HL-60 (cell line): ENCODE results near the gene CDC37.
A peak's percentile ranks its signal among the peaks of the same experiment; 100 is the strongest.
"Not testable (repeated sequence)": the region's sequence is repeated elsewhere in the genome, so short reads cannot be mapped to it uniquely, and the experiment has no call there.

ENCODE experiments used
- DNase-seq, 2 experiments: peaks; one replicate each; pipeline ENCODE4 v3.0.0-alpha.2; 2010 to 2020; ENCODE audit warnings: low read depth in 1 of 2, low spot score in 1 of 2
- H3K27ac ChIP-seq: fragments of 250-450 bp; sonication (Bioruptor Pico); replicated peaks from 2 replicates; pipeline ENCODE4 v1.5.1; 2020; ENCODE audit warnings: mild to moderate bottlenecking, moderate library complexity
- H3K27me3 ChIP-seq: fragments of 250-450 bp; sonication (Bioruptor Pico); 2 replicates; pipeline ENCODE4 v1.5.1; 2021; ENCODE audit warnings: mild to moderate bottlenecking, moderate library complexity; ENCODE audit not compliant: insufficient read depth, poor library complexity, severe bottlenecking
- H3K4me3 ChIP-seq: replicated peaks from 2 replicates; pipeline ENCODE4 v1.5.1; 2011; ENCODE audit warnings: mild to moderate bottlenecking, control low read depth, low read length; ENCODE audit not compliant: insufficient read depth
- GABPA ChIP-seq: IDR thresholded peaks from 2 replicates; pipeline ENCODE4 v1.6.1; 2012; ENCODE audit warnings: low read depth
- POLR2AphosphoS5 ChIP-seq: IDR thresholded peaks from 2 replicates; pipeline ENCODE4 v1.6.1; 2012; ENCODE audit warnings: low read depth
- REST ChIP-seq: IDR thresholded peaks from 2 replicates; pipeline ENCODE4 v1.6.1; 2012; ENCODE audit warnings: low read depth; ENCODE audit not compliant: insufficient replicate concordance
- SPI1 ChIP-seq: IDR thresholded peaks from 2 replicates; pipeline ENCODE4 v1.6.1; 2012; ENCODE audit warnings: low read depth, mild to moderate bottlenecking, borderline replicate concordance
- TF ChIP-seq, protein P1 (sequence below): IDR thresholded peaks from one replicate; pipeline ENCODE4 v1.5.1; 2011; ENCODE audit warnings: low read length, control low read depth, inconsistent platforms; ENCODE audit not compliant: insufficient read depth

CDC37 gene

DNA sequence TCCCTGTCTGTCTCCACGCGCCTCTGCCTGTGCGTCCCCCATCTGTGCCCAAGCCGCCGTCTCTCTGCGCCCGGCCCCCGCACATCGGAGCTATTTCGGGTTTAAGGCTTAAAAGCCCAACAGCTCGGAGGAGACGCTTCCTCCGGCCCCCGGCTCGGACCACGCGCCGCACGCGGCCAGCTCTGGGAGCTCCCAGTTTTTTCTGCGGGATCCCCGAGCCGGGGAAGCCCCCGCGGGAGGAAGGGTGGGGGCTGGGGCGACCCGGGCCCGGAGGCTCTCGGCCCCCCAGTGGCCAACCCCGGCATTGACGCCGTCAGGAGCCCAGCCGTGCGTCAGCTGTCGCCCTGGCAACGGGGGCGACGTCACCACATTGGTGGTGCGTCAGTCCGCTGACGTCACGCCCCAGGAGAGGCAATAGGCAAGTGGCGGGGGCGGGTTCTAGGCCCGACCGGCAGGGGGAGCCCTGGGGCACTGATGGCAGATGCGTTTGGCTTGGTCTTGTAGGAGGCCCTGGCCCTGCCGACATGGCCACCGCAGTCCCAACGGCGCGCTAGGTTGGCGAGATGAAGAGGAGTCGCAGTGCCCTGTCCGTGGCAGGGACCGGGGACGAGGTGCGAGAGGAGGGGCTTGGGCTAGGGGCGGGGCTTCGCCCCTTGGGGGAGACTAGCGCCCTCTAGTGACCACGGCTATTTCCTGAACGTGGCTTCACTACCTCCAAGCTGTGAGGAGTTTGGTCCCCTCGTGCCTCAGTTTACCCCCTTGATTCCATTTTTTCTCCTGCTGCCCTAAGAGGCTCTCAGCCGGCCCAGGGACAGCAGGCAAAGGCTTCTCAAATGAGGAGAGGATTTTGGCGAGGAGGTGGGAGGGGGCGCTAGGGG is 13.3 kb upstream of the CDC37 start:
- Histone ChIP-seq H3K27me3 (peaks cover 39% of the 10 kb centered on the region), H3K27ac (peak overlapping the region; percentile 26)

GRCh38 chr19:10416083-10416379 is 12.7 kb upstream of the CDC37 start:
- peak overlapping the region; percentile 26; the same call in 1 of the 2 replicates for H3K27ac ChIP-seq
- TF ChIP-seq, protein P1, sequence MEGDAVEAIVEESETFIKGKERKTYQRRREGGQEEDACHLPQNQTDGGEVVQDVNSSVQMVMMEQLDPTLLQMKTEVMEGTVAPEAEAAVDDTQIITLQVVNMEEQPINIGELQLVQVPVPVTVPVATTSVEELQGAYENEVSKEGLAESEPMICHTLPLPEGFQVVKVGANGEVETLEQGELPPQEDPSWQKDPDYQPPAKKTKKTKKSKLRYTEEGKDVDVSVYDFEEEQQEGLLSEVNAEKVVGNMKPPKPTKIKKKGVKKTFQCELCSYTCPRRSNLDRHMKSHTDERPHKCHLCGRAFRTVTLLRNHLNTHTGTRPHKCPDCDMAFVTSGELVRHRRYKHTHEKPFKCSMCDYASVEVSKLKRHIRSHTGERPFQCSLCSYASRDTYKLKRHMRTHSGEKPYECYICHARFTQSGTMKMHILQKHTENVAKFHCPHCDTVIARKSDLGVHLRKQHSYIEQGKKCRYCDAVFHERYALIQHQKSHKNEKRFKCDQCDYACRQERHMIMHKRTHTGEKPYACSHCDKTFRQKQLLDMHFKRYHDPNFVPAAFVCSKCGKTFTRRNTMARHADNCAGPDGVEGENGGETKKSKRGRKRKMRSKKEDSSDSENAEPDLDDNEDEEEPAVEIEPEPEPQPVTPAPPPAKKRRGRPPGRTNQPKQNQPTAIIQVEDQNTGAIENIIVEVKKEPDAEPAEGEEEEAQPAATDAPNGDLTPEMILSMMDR = no peak
- TF ChIP-seq REST (no peak), POLR2AphosphoS5 (no peak), GABPA (no peak), SPI1 (no peak)
- DNase-seq = no peak
- peaks cover 33% of the 10 kb centered on the region for H3K27me3 ChIP-seq
- H3K4me3 ChIP-seq = peak overlapping the region; percentile 60

More for the DNA sequence above, 13.3 kb upstream of the CDC37 start:
- TF ChIP-seq GABPA = no peak
- TF ChIP-seq, protein P1 = peak; percentile 76
- peak; percentile 84 to 95 for DNase-seq
- H3K4me3 ChIP-seq = peak overlapping the region; percentile 60

- no peak overlapping the region for H3K4me3 ChIP-seq
- no peak overlapping the region for H3K27ac ChIP-seq
- DNase-seq = no peak
- TF ChIP-seq SPI1 (no peak), REST (no peak)
- peaks cover 3% of the 10 kb centered on the region for H3K27me3 ChIP-seq
These were observed 9.1 kb upstream of the CDC37 start for GRCh38 chr19:10412257-10412977.

GRCh38 chr19:10411224-10411623 is 7.9 kb upstream of the CDC37 start:
- not testable (repeated sequence) for DNase-seq, H3K4me3 ChIP-seq, H3K27me3 ChIP-seq, H3K27ac ChIP-seq
